ENCODE data around the gene SAPCD1.
A peak's percentile ranks its signal among the peaks of the same experiment; 100 is the strongest.
"Not testable (repeated sequence)": the region's sequence is repeated elsewhere in the genome, so short reads cannot be mapped to it uniquely, and the experiment has no call there.

The SAPCD1 gene

DNA sequence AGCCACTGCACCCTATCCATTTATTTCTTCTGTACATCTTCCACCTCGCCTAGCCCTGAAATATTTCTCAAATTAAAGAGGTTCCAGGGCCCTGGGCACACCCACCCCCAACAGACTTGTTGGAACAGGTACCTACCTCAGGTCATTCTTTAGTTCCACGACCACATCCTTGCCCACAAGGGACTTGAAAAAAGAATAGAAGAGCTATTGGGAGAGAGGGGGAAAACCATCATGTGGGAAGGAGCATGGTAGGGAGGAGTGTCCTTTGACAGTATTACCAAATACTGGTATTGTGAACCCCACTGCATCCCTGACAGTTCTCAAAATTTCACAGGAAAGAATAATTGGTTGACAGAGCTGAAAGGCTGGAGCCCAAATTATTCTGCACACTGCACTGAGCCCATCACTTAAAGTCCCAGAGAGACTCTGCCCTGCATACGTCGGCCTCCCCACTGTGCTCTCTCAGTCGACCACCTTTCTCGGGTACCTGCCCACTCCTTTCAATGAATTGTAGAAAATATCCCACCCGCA lies 43.5 kb downstream of the SAPCD1 start:
- no peak for DNase-seq

DNA sequence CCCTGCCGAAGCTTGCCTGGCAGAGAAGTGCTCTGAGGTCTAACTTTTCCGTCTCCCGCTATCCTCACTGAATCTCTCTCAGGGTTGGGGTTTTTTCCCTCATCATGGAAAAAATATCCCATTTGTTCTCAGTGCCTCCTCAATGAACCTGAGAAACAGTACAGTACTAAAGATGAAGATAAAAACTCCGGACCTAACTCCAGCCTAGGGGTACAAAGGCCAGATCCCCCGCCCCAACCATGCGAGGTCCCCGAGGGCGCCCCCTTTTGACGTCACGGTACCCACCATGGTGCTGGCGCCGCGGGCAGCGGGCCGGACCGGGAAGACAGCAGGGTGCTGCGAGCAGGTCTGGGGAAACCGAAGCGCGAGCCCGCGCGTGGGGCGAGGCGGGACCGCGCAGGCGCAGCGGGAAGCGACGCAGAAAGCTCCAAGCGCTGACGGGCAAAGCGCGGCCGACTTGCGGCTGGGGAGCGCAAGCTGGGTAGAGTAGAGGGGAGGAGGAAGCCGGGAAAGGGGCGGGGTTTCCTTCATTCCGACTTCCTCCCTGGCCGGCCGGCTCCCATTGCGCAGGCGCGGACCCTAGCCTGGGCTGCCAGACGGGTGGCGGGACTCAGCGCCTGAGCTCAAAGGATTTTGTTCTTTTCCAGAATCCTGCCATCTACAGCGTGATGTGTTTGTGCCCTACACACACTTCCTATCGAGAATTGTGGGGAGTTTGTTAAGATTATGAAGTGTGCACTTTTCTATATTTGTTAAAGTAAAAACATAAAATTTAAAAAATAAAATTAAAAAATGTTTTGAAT lies 44.2 kb downstream of the SAPCD1 start, which contains the start of gene LSM2:
Gene LSM2 (minus strand): TSS at position 497 of the 803 bp plus-strand sequence. CDS start 209 bp downstream, at position 288.
- DNase-seq = peak; percentile 94 to 98 (median 95)

DNA sequence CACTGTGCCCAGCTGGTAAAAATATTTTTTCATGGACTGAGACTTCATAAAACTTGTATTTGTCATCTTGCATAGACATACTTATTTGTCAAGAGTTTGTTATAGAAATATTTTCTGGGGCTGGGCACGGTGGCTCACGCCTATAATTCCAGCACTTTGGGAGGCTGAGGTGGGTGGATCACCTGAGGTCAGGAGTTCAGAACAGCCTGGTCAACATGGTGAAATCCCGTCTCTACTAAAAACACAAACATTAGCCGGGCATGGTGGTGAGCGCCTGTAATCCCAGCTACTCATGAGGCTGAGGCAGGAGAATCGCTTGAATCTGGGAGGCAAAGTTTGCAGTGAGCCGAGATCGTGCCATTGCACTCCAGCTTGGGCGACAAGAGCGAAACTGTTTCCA lies 46.1 kb downstream of the SAPCD1 start:
- DNase-seq = not testable (repeated sequence)

DNA sequence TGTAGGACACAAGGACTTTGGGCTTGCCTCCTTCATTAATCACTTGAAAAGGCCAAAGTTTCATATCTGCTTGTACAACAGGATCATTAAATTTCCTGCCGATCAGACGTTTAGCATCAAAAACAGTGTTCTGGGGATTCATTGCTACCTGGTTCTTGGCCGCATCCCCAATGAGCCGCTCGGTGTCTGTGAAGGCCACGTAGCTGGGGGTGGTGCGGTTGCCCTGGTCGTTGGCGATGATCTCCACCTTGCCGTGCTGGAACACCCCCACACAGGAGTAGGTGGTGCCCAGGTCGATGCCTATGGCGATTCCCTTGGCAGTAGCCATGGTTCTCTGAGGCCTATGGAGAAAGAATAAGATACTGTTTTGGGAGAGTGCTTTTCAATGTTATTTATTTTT lies 49.2 kb downstream of the SAPCD1 start:
- DNase-seq = no peak

DNA sequence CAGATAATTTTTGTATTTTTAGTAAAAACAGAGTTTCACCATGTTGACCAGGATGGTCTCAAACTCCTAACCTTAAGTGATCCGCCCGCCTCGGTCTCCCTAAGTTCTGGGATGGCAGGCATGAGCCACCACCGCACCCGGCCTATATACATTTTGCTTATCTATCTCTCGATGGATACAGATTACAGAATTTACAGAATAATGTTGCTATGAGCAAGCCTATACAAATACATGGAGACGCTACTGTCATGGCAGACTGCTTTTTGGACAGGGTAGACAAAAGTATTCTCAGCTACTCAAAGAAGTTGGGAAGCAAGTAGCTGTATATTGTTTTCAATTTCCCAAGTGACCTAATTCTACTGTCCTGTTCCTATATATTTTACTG lies 51.0 kb downstream of the SAPCD1 start:
- DNase-seq = no peak
